ENCODE measurements around the gene STRIP2.
"Not testable (repeated sequence)": the region's sequence is repeated elsewhere in the genome, so short reads cannot be mapped to it uniquely, and the experiment has no call there.

Gene STRIP2

DNA sequence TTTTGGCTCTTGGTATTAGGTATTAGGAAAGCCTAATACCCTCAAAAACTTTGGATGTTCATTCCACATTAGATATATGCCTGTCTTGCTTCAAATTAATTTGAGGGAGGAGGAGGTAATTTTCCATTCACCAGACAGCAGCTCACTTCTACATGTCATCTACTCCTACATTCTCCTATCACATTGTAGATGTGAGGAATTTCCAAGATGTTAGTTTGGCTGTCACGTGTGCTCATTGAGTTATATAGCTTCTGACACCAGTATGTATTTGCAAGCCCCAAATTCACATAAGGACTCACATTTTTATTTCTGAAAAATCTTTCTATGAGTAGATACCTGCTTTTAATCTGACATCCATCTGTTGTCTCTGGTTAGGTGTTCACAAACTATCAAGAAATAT is 45.6 kb downstream of the STRIP2 start:
- Histone ChIP-seq H3K4me3 (ENCODE audit: low read depth in 1 of 2, low read length in 2 of 2) (no peak overlapping the region), H3K27ac (ENCODE audit: low read depth, low read length) (no peak overlapping the region), H3K9ac (ENCODE audit: low read length) (no peak overlapping the region), H3K9me3 (ENCODE audit: low read length) (no peaks in the 10 kb centered on the region), H3K27me3 (ENCODE audit: control insufficient read depth in 1 of 2, insufficient read depth in 2 of 2, low read length in 2 of 2) (no peaks in the 10 kb centered on the region), H3K36me3 (ENCODE audit: insufficient read depth, low read length) (no peaks in the 10 kb centered on the region), H3K4me1 (ENCODE audit: insufficient read depth, low read length) (no peaks in the 10 kb centered on the region)

DNA sequence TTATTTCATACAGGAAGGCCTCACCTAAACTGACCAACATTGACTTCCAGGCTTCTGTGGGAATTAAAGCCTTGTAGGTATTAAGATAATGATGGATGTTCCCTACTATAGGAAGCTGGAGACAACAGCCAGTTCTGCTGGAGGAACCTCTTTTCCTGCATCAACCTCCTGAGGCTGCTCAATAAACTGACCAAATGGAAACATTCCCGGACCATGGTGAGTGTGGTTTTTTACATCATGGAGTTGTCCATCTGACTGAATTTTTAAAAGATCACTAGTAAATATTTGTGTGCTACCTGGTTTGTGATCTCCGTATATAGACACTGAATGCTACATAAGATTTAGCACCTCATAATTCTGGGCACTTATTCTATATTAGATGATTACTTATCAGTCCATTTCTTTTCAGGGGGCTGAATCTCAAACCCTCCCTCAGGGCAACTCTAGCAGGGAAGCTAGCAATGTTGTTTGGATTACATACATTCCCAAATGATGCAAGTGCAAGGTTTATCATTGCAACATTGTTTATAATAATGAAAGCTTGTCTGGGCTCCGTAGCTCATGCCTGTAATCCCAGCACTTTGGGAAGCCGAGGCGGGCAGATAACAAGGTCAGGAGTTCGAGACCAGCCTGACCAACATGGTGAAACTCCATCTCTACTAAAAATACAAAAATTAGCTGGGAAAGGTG is 46.6 kb downstream of the STRIP2 start:
- H3K9ac ChIP-seq (ENCODE audit: low read length), result no peak overlapping the region
- no peaks in the 10 kb centered on the region for H3K36me3 ChIP-seq (ENCODE audit: insufficient read depth, low read length)
- H3K27me3 ChIP-seq (ENCODE audit: control insufficient read depth in 1 of 2, insufficient read depth in 2 of 2, low read length in 2 of 2), result no peaks in the 10 kb centered on the region
- no peaks in the 10 kb centered on the region for H3K4me1 ChIP-seq (ENCODE audit: insufficient read depth, low read length)
- H3K4me3 ChIP-seq (ENCODE audit: low read depth in 1 of 2, low read length in 2 of 2), result no peak overlapping the region
- no peaks in the 10 kb centered on the region for H3K9me3 ChIP-seq (ENCODE audit: low read length)
- H3K27ac ChIP-seq (ENCODE audit: low read depth, low read length), result no peak overlapping the region

- not testable (repeated sequence) for H3K9ac ChIP-seq (ENCODE audit: low read length); H3K4me1 ChIP-seq (ENCODE audit: insufficient read depth, low read length); H3K36me3 ChIP-seq (ENCODE audit: insufficient read depth, low read length); H3K27ac ChIP-seq (ENCODE audit: low read depth, low read length); H3K27me3 ChIP-seq (ENCODE audit: control insufficient read depth in 1 of 2, insufficient read depth in 2 of 2, low read length in 2 of 2); H3K4me3 ChIP-seq (ENCODE audit: low read depth in 1 of 2, low read length in 2 of 2); H3K9me3 ChIP-seq (ENCODE audit: low read length)
These were observed 47.1 kb downstream of the STRIP2 start for GRCh38 chr7:129481376-129481775.

GRCh38 chr7:129482781-129483180 is 48.5 kb downstream of the STRIP2 start:
- H3K27me3 ChIP-seq (ENCODE audit: control insufficient read depth in 1 of 2, insufficient read depth in 2 of 2, low read length in 2 of 2), result no peaks in the 10 kb centered on the region
- H3K27ac ChIP-seq (ENCODE audit: low read depth, low read length), result no peak overlapping the region
- no peak overlapping the region for H3K4me3 ChIP-seq (ENCODE audit: low read depth in 1 of 2, low read length in 2 of 2)
- no peaks in the 10 kb centered on the region for H3K4me1 ChIP-seq (ENCODE audit: insufficient read depth, low read length)
- H3K36me3 ChIP-seq (ENCODE audit: insufficient read depth, low read length), result no peaks in the 10 kb centered on the region
- no peak overlapping the region for H3K9ac ChIP-seq (ENCODE audit: low read length)
- H3K9me3 ChIP-seq (ENCODE audit: low read length), result no peaks in the 10 kb centered on the region

DNA sequence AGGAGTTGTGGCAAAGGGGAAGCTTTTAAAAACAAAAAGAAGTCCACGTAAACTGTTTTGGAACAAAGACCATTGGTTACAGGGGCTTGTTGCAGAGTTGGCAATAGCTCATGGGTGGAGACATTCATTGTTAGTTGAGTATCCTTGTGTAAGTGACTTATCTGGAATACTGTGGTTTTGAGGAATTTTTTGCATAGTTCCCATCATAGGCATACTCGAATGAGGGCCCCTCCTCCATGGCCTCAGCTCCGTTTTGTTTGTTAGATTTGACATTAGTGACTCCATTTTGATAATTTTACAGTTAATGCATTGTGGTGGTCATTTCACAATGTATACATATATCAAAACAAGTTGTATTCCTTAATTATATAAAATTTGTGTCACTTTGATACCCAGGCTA is 55.3 kb downstream of the STRIP2 start:
- Histone ChIP-seq H3K27ac (ENCODE audit: low read depth, low read length) (no peak overlapping the region), H3K27me3 (ENCODE audit: control insufficient read depth in 1 of 2, insufficient read depth in 2 of 2, low read length in 2 of 2) (no peaks in the 10 kb centered on the region), H3K9me3 (ENCODE audit: low read length) (no peaks in the 10 kb centered on the region), H3K9ac (ENCODE audit: low read length) (no peak overlapping the region), H3K4me1 (ENCODE audit: insufficient read depth, low read length) (no peaks in the 10 kb centered on the region), H3K36me3 (ENCODE audit: insufficient read depth, low read length) (no peaks in the 10 kb centered on the region), H3K4me3 (ENCODE audit: low read depth in 1 of 2, low read length in 2 of 2) (no peak overlapping the region)

- Histone ChIP-seq H3K4me1 (ENCODE audit: insufficient read depth, low read length) (no peaks in the 10 kb centered on the region), H3K9me3 (ENCODE audit: low read length) (no peaks in the 10 kb centered on the region), H3K27me3 (ENCODE audit: control insufficient read depth in 1 of 2, insufficient read depth in 2 of 2, low read length in 2 of 2) (no peaks in the 10 kb centered on the region), H3K4me3 (ENCODE audit: low read depth in 1 of 2, low read length in 2 of 2) (no peak overlapping the region), H3K36me3 (ENCODE audit: insufficient read depth, low read length) (no peaks in the 10 kb centered on the region), H3K27ac (ENCODE audit: low read depth, low read length) (no peak overlapping the region), H3K9ac (ENCODE audit: low read length) (no peak overlapping the region)
These were observed 58.2 kb downstream of the STRIP2 start for GRCh38 chr7:129492391-129492790.

- Histone ChIP-seq H3K27me3 (ENCODE audit: control insufficient read depth in 1 of 2, insufficient read depth in 2 of 2, low read length in 2 of 2) (no peaks in the 10 kb centered on the region), H3K4me1 (ENCODE audit: insufficient read depth, low read length) (no peaks in the 10 kb centered on the region)
These were observed 59.3 kb downstream of the STRIP2 start for GRCh38 chr7:129493555-129493954.

GRCh38 chr7:129494041-129494440 is 59.8 kb downstream of the STRIP2 start:
- Histone ChIP-seq H3K9ac (ENCODE audit: low read length) (no peak overlapping the region), H3K36me3 (ENCODE audit: insufficient read depth, low read length) (no peaks in the 10 kb centered on the region), H3K27ac (ENCODE audit: low read depth, low read length) (no peak overlapping the region), H3K4me1 (ENCODE audit: insufficient read depth, low read length) (no peaks in the 10 kb centered on the region), H3K4me3 (ENCODE audit: low read depth in 1 of 2, low read length in 2 of 2) (no peak overlapping the region), H3K27me3 (ENCODE audit: control insufficient read depth in 1 of 2, insufficient read depth in 2 of 2, low read length in 2 of 2) (no peaks in the 10 kb centered on the region), H3K9me3 (ENCODE audit: low read length) (no peaks in the 10 kb centered on the region)

More at GRCh38 chr7:129493555-129493954, 59.3 kb downstream of the STRIP2 start:
- no peak overlapping the region for H3K4me3 ChIP-seq (ENCODE audit: low read depth in 1 of 2, low read length in 2 of 2)
- no peaks in the 10 kb centered on the region for H3K36me3 ChIP-seq (ENCODE audit: insufficient read depth, low read length)
- no peak overlapping the region for H3K27ac ChIP-seq (ENCODE audit: low read depth, low read length)
- no peaks in the 10 kb centered on the region for H3K9me3 ChIP-seq (ENCODE audit: low read length)
- H3K9ac ChIP-seq (ENCODE audit: low read length), result no peak overlapping the region

DNA sequence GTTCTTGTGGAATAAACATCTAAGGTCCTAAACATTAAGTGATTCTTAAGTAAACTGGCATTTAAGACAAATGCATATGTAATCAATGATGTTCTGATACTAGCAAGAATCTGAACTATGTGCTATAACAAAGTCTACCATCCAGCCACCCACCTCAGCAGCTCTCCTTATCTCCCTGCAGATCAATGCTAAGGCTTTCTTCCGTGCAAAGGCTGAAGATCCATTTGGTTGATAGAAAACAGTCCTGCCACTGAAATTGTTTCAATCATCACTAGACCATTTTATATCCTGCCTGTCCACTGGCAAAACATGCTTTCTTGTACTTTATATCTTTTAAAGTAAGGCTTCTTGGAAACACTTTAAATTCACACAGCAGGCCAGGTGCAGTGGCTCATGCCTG is 61.8 kb downstream of the STRIP2 start:
- no peaks in the 10 kb centered on the region for H3K4me1 ChIP-seq (ENCODE audit: insufficient read depth, low read length)
- no peak overlapping the region for H3K4me3 ChIP-seq (ENCODE audit: low read depth in 1 of 2, low read length in 2 of 2)
- no peaks in the 10 kb centered on the region for H3K27me3 ChIP-seq (ENCODE audit: control insufficient read depth in 1 of 2, insufficient read depth in 2 of 2, low read length in 2 of 2)
- no peak overlapping the region for H3K9ac ChIP-seq (ENCODE audit: low read length)
- no peak overlapping the region for H3K27ac ChIP-seq (ENCODE audit: low read depth, low read length)
- H3K36me3 ChIP-seq (ENCODE audit: insufficient read depth, low read length), result no peaks in the 10 kb centered on the region
- no peaks in the 10 kb centered on the region for H3K9me3 ChIP-seq (ENCODE audit: low read length)

DNA sequence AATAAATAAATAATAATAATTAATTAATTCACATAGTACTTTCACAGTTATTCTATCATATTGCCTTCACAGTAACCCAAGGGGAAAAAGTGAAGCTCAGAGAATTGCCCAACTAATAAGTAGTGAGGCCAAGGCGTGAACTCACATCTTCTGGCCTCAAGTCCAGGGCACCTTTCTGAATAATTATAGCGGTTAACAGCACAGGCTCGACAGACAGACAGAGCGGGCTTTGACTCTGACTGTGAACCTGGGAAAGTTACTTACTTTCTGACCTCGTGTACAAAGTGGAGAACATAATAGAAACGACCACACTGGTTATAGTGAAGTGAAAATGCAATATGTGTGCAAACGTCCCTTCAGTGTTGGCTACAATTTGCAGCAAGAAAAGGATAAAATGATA is 62.4 kb downstream of the STRIP2 start:
- Histone ChIP-seq H3K27ac (ENCODE audit: low read depth, low read length) (no peak overlapping the region), H3K9me3 (ENCODE audit: low read length) (no peaks in the 10 kb centered on the region), H3K27me3 (ENCODE audit: control insufficient read depth in 1 of 2, insufficient read depth in 2 of 2, low read length in 2 of 2) (no peaks in the 10 kb centered on the region), H3K4me3 (ENCODE audit: low read depth in 1 of 2, low read length in 2 of 2) (no peak overlapping the region), H3K36me3 (ENCODE audit: insufficient read depth, low read length) (no peaks in the 10 kb centered on the region), H3K9ac (ENCODE audit: low read length) (no peak overlapping the region), H3K4me1 (ENCODE audit: insufficient read depth, low read length) (no peaks in the 10 kb centered on the region)

GRCh38 chr7:129497156-129497555 is 62.9 kb downstream of the STRIP2 start:
- H3K4me3 ChIP-seq (ENCODE audit: low read depth in 1 of 2, low read length in 2 of 2), result no peak overlapping the region

GRCh38 chr7:129498021-129498420 is 63.8 kb downstream of the STRIP2 start:
- H3K4me3 ChIP-seq (ENCODE audit: low read depth in 1 of 2, low read length in 2 of 2), result no peak overlapping the region
- H3K27me3 ChIP-seq (ENCODE audit: control insufficient read depth in 1 of 2, insufficient read depth in 2 of 2, low read length in 2 of 2), result peaks cover 0 to 5% of the 10 kb centered on the region in 2 donors
- no peak overlapping the region for H3K9ac ChIP-seq (ENCODE audit: low read length)
- H3K4me1 ChIP-seq (ENCODE audit: insufficient read depth, low read length), result no peaks in the 10 kb centered on the region
- no peak overlapping the region for H3K27ac ChIP-seq (ENCODE audit: low read depth, low read length)
- no peaks in the 10 kb centered on the region for H3K9me3 ChIP-seq (ENCODE audit: low read length)
- H3K36me3 ChIP-seq (ENCODE audit: insufficient read depth, low read length), result no peaks in the 10 kb centered on the region

More at GRCh38 chr7:129497156-129497555, 62.9 kb downstream of the STRIP2 start:
- Histone ChIP-seq H3K4me1 (ENCODE audit: insufficient read depth, low read length) (no peaks in the 10 kb centered on the region), H3K9me3 (ENCODE audit: low read length) (no peaks in the 10 kb centered on the region), H3K27ac (ENCODE audit: low read depth, low read length) (no peak overlapping the region), H3K27me3 (ENCODE audit: control insufficient read depth in 1 of 2, insufficient read depth in 2 of 2, low read length in 2 of 2) (no peaks in the 10 kb centered on the region), H3K9ac (ENCODE audit: low read length) (no peak overlapping the region), H3K36me3 (ENCODE audit: insufficient read depth, low read length) (no peaks in the 10 kb centered on the region)
